Lower leg skin (tissue), 4 donors: ENCODE results near the gene HOXC12. TPM values are rescaled to one million over a fixed set of nuclear protein-coding genes. Genes with fewer than 3 reads are reported as not detected.
A peak's percentile ranks its signal among the peaks of the same experiment; 100 is the strongest.

Source experiments
- DNase-seq, 2 donors: peaks; one replicate each; pipeline ENCODE4 v3.0.0-alpha.2; 2019; ENCODE audit warnings: low spot score in 2 of 2
- H3K4me3 ChIP-seq: fragments of 200-600 bp; sonication (generic); 2 replicates; pipeline ENCODE4 v1.5.1; 2017; ENCODE audit warnings: mild to moderate bottlenecking, low read depth; ENCODE audit not compliant: poor library complexity, severe bottlenecking
- POLR2A ChIP-seq, 2 donors: fragments of 450-650 bp; IDR thresholded peaks; one replicate each; pipeline ENCODE4 v1.6.1; 2016 to 2017; ENCODE audit warnings: antibody characterized with exemption in 2 of 2, mild to moderate bottlenecking in 1 of 2, moderate library complexity in 1 of 2
- WGBS, 2 donors: methylation state at CpG; one replicate each; pipeline ENCODE4 v1.1.5; 2018; 5-methylcytosine and 5-hydroxymethylcytosine counted together
- intact Hi-C: fragments of 100-400 bp; cut with DNase I; formaldehyde crosslinking; loops from one replicate; pipeline ENCODE4 v1.15.0; 2023; ENCODE audit warnings: low total_unique reads
- total RNA-seq, 4 donors: library from RNA; depleted of rRNA; stranded (reverse); fragments of >200 nt; gene quantifications; one replicate each; pipeline ENCODE4 v1.1.0, GENCODE V29; 2016
- TF ChIP-seq, protein P1 (sequence below), 3 donors: fragments of 450-650 bp; IDR thresholded peaks; one replicate each; pipeline ENCODE4 v1.5.1; 2016; ENCODE audit warnings: antibody characterized with exemption in 3 of 3, mild to moderate bottlenecking in 3 of 3, moderate library complexity in 2 of 3

The HOXC12 gene
- total RNA-seq, 4 donors from 2014 or later: 4.4 to 13.6 (median 6.5) TPM

DNA sequence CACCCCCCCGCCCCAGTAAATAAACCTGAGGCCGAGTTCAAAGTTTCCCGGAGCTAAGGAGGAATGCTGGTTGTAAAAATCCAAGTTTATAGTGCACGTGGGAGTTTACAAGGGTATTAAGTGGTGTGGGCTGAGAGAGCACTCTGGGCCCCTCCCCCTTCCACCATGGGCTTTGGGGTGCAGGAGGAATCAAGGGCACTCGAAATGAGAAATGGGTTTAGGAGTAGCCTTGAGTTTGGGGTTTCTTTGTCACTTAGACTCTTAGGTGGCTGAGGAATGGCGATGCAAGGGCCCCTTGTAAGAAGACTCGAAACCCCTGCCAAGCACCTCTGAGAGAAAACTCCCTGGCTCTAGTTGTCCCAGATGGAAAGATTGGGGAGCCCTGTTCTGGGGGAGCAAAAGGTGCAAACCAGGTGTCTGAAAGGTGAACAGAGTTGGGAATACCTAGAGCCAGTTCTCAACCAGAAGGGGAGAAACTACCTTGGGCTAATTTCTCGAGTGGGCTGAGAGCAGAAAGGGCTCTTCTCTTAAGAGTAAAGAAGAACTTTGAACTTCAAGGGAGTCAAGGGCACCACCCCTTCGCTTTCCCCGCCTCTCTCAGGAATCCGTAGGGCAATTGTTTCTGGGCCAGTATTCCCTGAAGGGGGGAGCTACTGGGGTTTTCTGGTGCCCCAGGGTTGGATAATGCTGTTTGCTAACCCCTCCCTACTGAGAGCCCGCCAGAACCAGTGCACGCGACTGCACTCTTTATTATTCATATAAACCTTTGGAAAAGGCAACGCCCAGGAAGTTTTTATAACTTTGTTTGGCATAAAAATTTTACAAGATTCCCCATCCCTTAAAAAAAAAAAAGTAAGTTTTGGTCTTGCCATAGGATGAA is 24.0 kb downstream of the HOXC12 start:
- 11 to 20% methylated on average over 15 of the region's 15 CpGs for WGBS, 2 donors
- H3K4me3 ChIP-seq: no peak overlapping the region
- TF ChIP-seq POLR2A (IDR thresholded peaks at IDR 0.05): no peak
- TF ChIP-seq, protein P1, sequence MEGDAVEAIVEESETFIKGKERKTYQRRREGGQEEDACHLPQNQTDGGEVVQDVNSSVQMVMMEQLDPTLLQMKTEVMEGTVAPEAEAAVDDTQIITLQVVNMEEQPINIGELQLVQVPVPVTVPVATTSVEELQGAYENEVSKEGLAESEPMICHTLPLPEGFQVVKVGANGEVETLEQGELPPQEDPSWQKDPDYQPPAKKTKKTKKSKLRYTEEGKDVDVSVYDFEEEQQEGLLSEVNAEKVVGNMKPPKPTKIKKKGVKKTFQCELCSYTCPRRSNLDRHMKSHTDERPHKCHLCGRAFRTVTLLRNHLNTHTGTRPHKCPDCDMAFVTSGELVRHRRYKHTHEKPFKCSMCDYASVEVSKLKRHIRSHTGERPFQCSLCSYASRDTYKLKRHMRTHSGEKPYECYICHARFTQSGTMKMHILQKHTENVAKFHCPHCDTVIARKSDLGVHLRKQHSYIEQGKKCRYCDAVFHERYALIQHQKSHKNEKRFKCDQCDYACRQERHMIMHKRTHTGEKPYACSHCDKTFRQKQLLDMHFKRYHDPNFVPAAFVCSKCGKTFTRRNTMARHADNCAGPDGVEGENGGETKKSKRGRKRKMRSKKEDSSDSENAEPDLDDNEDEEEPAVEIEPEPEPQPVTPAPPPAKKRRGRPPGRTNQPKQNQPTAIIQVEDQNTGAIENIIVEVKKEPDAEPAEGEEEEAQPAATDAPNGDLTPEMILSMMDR (IDR thresholded peaks at IDR 0.05): no peak
- intact Hi-C loops: no loop called here
- DNase-seq: peak; percentile 88 to 94

GRCh38 chr12:53980104-53980801 is 25.6 kb downstream of the HOXC12 start:
- no peak overlapping the region for H3K4me3 ChIP-seq
- TF ChIP-seq, protein P1 (IDR thresholded peaks at IDR 0.05): no peak
- no peak for TF ChIP-seq POLR2A (IDR thresholded peaks at IDR 0.05)
- intact Hi-C loops: no loop called here
- DNase-seq: no peak
- whole genome bisulfite sequencing, 2 donors: 11 to 27% methylated on average over 6 to 7 of the region's 7 CpGs

- DNase-seq: no peak
- 17 to 22% methylated on average over 15 of the region's 15 CpGs for WGBS, 2 donors
- H3K4me3 ChIP-seq: no peak overlapping the region
- intact Hi-C loops: no loop called here
- no peak for TF ChIP-seq POLR2A (IDR thresholded peaks at IDR 0.05)
- TF ChIP-seq, protein P1 (IDR thresholded peaks at IDR 0.05): no peak
Measured at GRCh38 chr12:53980802-53981496, 26.2 kb downstream of the HOXC12 start.

DNA sequence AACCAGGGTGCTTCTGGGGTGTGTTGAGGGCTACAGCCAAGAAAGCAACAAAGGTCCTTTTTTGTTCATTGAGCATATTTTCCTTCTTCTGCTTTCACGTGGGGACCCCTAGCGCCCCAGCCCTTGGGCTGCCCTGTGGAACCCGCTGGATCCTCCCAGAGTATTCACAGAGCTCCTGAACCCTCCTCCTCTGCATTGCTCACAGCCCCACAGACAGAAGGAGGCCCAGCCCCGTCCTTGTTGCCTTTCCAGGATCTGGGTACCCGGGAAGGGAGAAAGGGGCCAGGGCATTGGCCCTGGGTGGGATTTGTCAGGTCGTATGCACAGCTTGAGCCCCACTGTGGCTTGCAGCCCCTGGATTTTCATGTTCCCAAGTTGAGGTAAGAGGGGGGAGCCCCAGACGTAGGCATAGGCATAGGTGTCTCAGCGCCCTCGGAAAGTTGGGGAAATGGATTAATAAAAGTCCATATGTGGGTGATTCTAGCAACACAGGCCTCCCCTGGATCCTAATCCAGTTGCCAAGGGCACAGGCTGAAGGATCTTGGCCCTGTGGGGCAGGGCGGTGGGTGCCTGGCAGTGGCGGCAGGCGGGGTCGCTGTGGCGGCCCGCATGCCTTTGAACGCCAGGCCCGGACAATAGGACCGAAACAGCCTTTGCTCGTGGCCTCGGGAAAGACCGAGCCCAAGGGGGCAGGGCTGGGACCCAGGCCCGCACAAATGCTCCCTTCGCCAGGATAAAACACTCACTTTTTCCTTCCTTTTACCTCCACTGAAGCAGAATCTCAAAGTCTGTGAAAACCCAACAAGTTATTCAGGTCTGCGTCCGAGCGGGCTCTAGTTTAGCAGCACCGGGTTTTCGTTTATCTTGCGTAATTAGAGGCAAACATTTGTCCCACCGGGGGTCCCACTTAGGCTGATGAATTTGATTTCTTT is 27.2 kb downstream of the HOXC12 start:
- 10 to 13% methylated on average over 30 of the region's 30 CpGs for WGBS, 2 donors
- no peak for DNase-seq
- H3K4me3 ChIP-seq: peak overlapping the region; percentile 10
- TF ChIP-seq, protein P1 (IDR thresholded peaks at IDR 0.05): no peak
- no peak for TF ChIP-seq POLR2A (IDR thresholded peaks at IDR 0.05)
- intact Hi-C loops: no loop called here
